Ammon's horn (tissue), 1 donor: ENCODE data around the gene PHACTR1.

Experiments used
- DNase-seq: peaks from one replicate; pipeline ENCODE4 v3.0.0-alpha.2; 2016; ENCODE audit warnings: low spot score

PHACTR1 gene

GRCh38 chr6:12849809-12850198 is 133.2 kb downstream of the PHACTR1 start:
- DNase-seq: no peak

- DNase-seq: no peak
Measured at GRCh38 chr6:12851123-12851695, 134.6 kb downstream of the PHACTR1 start.

- no peak for DNase-seq
Measured at GRCh38 chr6:12861603-12862002, 145.0 kb downstream of the PHACTR1 start.

GRCh38 chr6:12865117-12865516 is 148.6 kb downstream of the PHACTR1 start:
- DNase-seq: no peak

- DNase-seq: no peak
Measured at GRCh38 chr6:12865671-12866181, 149.2 kb downstream of the PHACTR1 start.

GRCh38 chr6:12866422-12867029 is 150.0 kb downstream of the PHACTR1 start:
- DNase-seq: peak; percentile 11

GRCh38 chr6:12869816-12870432 is 153.4 kb downstream of the PHACTR1 start:
- DNase-seq: no peak

GRCh38 chr6:12873691-12874090 is 157.1 kb downstream of the PHACTR1 start:
- DNase-seq: no peak

- DNase-seq: no peak
Measured at GRCh38 chr6:12875051-12875450, 158.5 kb downstream of the PHACTR1 start.

GRCh38 chr6:12878741-12879140 is 162.2 kb downstream of the PHACTR1 start:
- no peak for DNase-seq

- DNase-seq: no peak
Measured at GRCh38 chr6:12882761-12883290, 166.3 kb downstream of the PHACTR1 start.

GRCh38 chr6:12884983-12885382 is 168.4 kb downstream of the PHACTR1 start:
- DNase-seq: no peak

GRCh38 chr6:12886961-12887775 is 170.6 kb downstream of the PHACTR1 start:
- DNase-seq: no peak

GRCh38 chr6:12890171-12890790 is 173.7 kb downstream of the PHACTR1 start:
- DNase-seq: no peak

GRCh38 chr6:12891595-12891994 is 175.0 kb downstream of the PHACTR1 start:
- DNase-seq: no peak

- DNase-seq: no peak
Measured at GRCh38 chr6:12892151-12892550, 175.6 kb downstream of the PHACTR1 start.

- no peak for DNase-seq
Measured at GRCh38 chr6:12893036-12893435, 176.5 kb downstream of the PHACTR1 start.

- no peak for DNase-seq
Measured at GRCh38 chr6:12895721-12896120, 179.2 kb downstream of the PHACTR1 start.

GRCh38 chr6:12896208-12896733 is 179.7 kb downstream of the PHACTR1 start:
- no peak for DNase-seq

- DNase-seq: no peak
Measured at GRCh38 chr6:12898603-12899002, 182.0 kb downstream of the PHACTR1 start.

GRCh38 chr6:12899046-12899833 is 182.7 kb downstream of the PHACTR1 start:
- DNase-seq: no peak
